ENCODE data around the gene DNASE2B.

GRCh38 chr1:84409888-84410287, 11.6 kb downstream of the DNASE2B start:
- TF ChIP-seq, protein P1, sequence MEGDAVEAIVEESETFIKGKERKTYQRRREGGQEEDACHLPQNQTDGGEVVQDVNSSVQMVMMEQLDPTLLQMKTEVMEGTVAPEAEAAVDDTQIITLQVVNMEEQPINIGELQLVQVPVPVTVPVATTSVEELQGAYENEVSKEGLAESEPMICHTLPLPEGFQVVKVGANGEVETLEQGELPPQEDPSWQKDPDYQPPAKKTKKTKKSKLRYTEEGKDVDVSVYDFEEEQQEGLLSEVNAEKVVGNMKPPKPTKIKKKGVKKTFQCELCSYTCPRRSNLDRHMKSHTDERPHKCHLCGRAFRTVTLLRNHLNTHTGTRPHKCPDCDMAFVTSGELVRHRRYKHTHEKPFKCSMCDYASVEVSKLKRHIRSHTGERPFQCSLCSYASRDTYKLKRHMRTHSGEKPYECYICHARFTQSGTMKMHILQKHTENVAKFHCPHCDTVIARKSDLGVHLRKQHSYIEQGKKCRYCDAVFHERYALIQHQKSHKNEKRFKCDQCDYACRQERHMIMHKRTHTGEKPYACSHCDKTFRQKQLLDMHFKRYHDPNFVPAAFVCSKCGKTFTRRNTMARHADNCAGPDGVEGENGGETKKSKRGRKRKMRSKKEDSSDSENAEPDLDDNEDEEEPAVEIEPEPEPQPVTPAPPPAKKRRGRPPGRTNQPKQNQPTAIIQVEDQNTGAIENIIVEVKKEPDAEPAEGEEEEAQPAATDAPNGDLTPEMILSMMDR (IDR thresholded peaks at IDR 0.05; ENCODE audit: low read length): no peak
- TF ChIP-seq EZH2 (IDR thresholded peaks at IDR 0.05; ENCODE audit: borderline replicate concordance, low read length): no peak

Measured in OCI-LY1 (cell line).